Kidney capillary endothelial cell (primary cell): ENCODE results near the gene EPHA4.
A peak's percentile ranks its signal among the peaks of the same experiment; 100 is the strongest.

Experiments used
- DNase-seq: peaks from one replicate; pipeline ENCODE4 v3.0.0-alpha.2; 2018; ENCODE audit warnings: low spot score

EPHA4 gene

GRCh38 chr2:221476195-221476594 lies 95.9 kb downstream of the EPHA4 start:
- no peak for DNase-seq

GRCh38 chr2:221473451-221473850 lies 98.7 kb downstream of the EPHA4 start:
- DNase-seq: no peak

DNA sequence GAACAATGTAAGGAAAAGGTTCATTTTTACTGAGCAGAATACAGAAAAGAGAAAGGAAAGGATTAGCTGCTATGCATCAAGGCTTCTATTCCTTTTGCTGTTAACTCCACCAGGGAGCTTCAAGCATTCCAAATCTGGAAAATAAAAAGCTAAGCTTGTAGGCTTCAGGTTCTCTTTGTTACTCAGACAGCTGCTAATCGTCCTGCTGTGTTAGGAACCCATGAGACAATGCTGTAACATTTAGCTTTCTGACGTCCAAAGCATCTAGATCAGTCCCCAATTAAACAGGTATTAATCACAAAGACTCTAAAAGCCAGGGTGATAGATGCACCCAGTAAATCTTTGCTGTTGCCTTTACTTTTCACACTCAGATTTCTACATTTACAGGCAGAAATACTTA lies 103.8 kb downstream of the EPHA4 start:
- no peak for DNase-seq

DNA sequence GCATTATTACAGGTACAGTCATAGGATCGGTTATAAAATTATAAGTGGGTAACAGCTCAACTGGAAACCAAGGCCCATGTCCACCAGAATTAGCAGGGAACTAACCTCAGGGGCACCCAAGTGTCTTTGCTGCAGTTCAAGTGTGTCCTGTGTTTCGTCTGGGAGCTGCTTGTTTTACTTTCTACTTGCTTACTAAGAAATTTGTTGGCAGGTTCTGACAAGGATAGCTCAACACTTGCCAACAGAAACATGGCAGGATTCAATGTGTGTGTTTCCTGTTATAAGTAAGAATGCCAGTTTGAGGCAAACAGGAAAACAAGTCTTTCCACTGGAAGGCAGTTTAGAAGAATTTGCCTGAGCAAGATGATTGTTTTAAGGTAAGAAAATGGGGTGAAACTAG lies 104.5 kb downstream of the EPHA4 start:
- DNase-seq: no peak

DNA sequence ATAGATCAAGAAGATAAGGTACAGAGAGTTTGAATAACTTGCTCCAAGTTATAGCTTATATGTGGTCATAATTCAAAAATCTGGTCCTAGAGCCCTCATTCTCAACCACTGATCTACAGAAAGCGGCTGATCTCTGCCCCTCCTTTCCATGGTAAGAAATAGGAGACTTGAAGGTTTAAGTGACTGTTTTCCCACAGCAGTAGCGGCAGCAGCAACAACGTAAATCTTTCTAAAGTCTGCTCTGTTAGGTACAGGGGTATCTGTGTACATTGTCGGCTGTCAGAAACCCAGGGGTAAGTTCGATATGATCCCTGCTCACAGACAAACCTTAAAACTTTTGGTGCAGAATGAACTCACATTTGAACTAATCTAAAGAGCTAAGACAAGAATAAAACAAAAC lies 105.4 kb downstream of the EPHA4 start:
- no peak for DNase-seq

- DNase-seq: no peak
Observed at GRCh38 chr2:221465776-221466175, 106.3 kb downstream of the EPHA4 start.

DNA sequence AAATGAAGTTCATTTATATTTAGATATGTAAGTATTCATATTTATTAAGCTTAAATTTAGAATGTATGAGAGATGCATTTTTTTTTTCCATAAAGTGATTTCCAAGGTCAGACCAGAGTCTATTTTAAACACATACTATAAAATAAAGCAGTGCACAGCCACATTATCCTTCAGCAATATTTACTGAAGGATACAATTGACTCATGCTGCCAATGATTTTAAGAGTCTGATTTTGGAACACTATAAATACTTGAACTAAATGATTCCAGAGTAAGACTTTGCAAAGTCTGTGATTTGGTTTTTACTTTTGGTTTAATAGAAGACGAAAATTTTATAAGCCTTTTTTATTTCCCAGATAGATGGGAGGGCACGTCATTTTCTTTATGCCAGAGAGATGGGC lies 107.1 kb downstream of the EPHA4 start:
- DNase-seq: no peak

DNA sequence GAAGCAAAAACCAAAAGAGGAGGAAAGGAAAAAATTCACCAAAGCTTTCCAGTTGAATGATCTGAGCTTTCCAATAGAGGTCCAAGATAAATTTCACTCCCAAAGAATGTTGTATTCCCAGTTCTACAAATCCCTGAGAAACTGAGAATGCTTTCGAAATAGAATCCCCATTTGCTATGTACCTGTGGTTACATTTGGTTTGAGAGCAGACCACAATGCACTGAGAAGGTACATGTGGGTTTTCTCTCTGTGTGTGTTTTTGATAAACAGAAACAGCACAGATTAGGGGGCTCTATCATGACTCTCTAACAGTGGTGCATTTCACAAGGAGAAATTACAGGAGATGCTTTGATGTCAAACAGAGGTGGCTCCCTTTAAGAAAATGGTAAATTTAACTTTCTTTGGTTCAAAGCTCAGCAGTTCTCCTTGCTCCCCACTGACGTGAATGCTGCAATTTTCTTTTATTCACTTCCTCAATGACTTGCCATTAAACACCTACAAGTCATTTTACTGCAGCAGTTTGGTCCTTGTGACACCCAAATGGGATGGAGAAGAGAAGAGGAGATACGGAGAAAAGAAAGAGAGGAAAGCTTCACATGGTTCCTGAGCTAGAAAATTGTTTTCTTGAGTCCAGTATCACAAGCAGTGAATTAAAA lies 108.7 kb downstream of the EPHA4 start:
- no peak for DNase-seq

DNA sequence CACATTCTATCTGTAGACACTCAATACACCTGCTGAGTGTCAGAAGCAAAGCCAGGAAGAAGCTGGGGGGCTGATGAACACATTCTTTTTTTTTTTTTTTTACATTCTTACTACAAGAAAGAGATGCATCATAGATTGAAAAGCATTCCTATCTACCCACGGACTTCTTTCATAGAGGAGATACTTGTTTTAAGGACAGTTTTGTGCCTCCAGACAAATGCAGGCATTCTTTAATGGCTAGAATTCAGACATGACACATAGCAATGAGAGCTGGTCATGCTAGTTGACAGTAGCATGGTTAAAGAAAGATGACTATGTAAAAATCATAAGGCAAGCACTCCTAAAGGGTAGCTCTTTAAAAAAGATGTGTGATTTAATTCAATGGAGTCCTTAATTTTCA lies 110.2 kb downstream of the EPHA4 start:
- no peak for DNase-seq

GRCh38 chr2:221460136-221460535 lies 112.0 kb downstream of the EPHA4 start:
- DNase-seq: no peak

DNA sequence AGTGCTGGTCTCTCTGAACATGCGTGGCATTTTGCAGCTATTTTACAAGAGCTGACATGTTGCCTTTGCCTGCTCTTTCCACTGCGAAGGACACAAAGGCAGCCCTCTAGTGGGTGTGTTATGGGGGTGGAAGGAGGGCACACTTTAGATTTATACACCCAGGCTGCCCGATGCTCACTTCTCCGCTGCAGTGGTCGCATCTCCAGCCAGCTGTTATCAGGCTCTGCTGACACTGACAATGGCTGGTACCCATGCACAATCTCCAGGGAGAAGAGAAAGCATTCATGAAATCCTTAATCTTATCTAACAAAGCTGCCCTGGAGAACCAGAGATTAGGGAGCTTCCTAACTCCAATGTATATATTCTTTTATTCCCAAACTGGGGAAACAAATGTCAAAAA lies 113.5 kb downstream of the EPHA4 start:
- DNase-seq: no peak

DNA sequence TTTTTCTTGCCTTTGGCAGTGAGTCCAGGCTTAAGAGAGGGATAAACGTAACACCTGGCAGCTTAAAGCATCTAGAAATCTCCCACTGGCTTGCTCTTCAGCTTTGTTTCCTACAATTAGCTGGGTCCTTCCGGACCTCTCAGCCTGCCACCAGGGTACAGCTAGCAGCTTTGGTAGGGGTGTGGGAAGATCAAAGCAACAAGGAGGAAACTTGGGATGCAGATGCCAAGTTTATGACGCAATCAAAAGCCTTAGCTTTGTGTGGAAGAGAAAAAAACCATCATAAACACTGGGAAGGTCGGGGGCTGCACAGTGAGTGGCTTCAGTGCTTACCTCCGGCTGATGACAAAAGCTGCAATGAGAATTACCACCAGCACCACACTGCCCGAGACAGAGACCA lies 116.9 kb downstream of the EPHA4 start:
- DNase-seq: no peak

GRCh38 chr2:221454459-221455105 lies 117.5 kb downstream of the EPHA4 start:
- DNase-seq: no peak

DNA sequence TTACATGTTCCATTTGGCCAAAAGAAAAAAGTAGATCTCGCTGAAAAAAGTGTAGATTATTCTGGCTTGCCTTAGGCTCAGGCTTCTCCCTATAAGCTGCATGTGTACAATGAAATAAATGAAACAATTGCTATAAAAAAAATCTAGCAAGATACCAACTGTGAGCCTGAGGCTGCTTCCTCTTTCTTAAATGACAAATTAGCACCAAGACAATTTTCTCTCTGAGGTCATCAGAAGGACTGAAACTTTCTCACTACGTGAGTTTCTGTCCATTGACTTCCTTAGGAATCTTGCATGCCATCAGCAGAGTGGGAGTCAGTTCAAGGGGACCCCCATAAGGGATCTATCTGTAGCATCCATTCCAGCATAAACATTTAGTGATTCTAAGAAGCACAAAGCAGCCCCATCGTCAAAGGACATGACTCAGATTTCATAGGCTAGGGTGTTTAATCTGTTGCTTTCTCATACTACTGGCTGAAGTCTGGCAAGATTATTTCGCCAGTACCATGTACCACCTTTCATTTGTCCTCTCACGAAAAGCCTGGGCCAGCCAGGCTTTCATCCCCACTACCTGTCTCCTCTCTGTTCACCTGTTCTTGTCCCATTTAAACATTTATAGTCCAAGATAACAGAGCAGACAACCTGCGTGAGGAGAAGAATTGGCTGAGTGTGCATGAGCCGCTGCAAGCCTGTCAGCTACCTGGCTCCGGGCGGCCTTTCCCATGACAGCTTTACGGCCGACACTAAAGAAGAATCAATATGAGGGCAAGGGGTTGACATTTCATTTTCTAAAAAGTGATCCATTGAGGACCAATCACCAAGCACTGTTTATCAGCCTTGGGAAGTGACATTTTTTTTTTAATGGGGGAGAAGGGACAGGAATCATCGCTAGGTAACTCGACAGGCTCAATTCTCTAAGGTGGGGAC lies 120.0 kb downstream of the EPHA4 start:
- DNase-seq: no peak

DNA sequence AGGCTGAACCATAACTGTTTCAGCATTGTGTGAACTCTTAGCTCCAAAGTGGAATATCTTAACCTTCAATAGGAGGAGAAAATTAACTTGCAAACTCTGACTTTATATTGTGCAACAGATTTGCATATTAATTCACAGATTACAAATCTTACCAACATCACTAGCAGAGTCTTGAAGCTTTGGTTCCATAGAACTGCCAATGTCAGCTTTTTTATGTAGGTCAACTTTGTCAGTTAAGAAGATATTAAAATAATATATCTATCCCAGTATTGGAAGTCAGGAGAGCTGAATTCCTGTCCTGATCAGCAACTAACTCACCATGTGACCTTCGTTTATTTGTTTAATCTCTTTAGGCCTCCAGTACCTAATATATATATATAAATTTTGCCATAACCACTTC lies 121.8 kb downstream of the EPHA4 start:
- DNase-seq: no peak

DNA sequence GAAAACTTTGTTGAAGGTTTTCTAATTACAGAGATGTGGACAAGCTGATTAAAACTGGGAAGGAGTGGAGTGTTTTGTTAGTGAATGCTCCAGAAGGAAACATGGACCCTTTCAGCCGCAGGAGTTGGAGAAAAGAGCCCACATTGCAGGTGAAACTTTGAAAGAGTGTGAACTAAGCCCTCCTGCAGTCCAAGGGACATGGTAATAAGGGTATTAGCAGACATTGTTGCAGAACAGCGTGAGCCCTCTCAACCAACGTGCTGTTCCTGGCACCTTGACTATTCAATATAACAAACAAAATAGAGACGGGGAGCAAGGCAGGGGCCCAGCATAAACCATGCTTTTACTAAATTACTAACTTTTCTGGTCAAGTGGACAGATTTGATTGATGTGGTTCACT lies 122.7 kb downstream of the EPHA4 start:
- no peak for DNase-seq

DNA sequence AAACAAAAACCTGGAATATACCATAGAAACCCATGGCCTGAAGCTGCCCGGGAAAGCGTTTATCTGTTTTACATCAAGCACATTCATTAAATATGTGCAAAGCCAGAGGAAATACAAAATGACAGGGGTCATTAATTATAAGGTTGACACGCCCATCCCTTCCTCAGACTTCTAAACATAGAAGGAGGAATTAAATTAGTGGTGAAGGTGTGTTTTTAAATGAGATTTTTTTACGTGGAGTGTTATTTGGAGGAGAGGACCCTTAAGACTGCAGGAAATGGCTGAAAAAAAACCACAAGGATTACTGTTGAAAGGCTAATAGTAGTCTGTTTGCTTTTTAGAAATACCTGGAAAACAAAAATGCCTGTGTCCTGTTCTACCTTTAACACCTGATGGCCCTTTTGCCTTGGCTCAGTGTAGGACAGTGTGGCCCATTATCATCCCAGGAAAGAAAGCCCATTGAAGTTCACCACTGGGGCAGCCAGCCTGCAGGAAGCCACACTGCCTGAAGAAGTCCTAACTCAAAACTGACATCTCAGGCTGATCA lies 123.2 kb downstream of the EPHA4 start:
- DNase-seq: no peak

DNA sequence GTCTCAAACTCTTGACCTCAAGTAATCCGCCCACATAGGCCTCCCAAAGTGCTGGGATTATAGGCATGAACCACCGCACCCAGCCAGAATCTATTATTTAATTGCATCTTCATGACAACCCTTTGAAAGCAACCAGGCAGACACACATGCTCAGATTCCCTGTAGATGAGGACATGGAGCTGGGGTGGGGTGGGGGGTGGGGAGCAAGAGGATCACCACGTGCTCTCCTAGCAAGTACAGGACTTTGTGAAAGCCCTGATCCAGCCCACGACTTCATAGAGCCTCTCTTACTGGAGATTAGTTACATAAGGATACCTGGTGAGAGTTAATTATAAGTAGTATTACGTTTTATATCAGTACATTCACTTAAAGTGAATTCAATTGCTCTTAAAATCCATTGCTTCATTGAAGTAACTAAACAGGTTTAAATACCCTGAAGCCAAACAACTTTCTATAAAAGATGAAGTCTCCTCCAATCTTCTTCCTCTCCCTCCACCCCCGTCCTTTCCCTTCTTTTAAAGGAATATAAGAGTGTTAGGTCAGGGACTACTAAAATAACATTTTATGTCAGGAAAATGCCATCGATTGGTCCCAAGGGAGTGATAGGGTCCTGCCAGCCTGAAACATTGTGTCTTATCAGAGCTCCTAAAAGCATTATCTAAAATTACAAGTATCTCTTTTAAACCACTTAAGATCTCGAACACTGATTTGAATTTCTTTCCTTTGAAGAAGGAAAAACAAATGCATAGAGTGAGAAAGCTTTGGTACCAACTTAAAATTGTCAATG lies 123.9 kb downstream of the EPHA4 start:
- no peak for DNase-seq

DNA sequence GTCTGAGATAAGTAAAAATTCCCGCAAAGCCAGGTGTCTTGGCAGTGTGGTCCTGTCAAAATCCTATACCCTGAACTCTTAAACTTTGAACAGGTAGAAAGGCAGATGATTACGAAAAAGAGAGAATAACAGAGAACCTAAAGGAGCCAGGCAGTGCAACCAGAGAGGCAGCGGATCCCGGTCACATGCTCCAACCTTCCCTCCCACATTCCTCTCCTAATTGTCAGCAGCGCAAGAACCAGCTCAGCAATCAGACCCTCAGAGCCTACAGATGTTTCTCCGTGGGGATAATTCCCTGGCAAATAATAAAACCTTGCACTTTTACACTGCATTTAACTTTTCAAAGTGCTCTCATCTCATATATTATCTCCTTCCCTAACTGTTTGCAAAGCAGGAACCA lies 124.8 kb downstream of the EPHA4 start:
- no peak for DNase-seq

DNA sequence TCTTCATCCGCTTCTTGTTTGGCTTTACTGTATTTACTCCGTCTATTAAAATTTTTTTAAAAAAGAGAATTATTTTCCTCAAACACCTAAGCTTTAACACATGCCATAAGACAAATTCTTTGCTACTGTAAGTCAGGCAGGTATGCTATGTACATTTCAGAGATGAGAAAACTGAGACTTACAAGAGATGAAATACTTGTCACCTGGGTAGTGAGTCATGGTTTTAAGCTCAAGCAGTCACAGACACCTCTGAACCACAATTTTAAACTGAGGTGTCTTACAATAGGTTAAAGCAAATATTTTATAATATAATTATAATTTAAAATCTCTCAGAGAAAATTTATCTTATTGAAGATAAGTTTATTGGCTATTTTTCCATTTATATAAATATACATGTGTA lies 126.0 kb downstream of the EPHA4 start:
- no peak for DNase-seq

DNA sequence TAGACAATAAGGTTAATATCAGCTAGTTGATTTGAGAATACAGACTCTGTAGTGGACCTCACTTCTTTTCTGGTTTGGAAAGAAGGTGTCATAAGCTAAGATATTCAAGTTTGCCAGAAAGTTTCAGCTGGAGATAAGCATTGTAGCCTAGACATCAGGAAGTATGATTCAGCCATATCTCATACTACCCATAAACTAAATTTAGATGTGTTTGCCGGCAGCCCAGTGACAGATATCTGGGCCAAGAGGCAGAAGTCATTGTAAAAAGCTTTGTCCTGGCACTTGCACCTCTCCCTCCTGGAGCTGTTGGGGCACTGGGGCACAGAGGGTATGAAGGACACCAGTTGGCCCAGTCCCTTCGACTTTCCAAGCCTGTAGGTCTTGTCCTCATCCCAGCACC lies 128.0 kb downstream of the EPHA4 start:
- peak; percentile 93 for DNase-seq

- DNase-seq: no peak
Observed at GRCh38 chr2:221443645-221444044, 128.5 kb downstream of the EPHA4 start.
